ENCODE measurements around the gene TNS3. TPM values are rescaled to one million over a fixed set of nuclear protein-coding genes. Genes with fewer than 3 reads are reported as not detected.

Gene TNS3
- total and polyA plus RNA-seq, 2 donors (not counting 1 experiment from before 2014, with no cell fraction given), result 11.4 to 77.5 TPM

DNA sequence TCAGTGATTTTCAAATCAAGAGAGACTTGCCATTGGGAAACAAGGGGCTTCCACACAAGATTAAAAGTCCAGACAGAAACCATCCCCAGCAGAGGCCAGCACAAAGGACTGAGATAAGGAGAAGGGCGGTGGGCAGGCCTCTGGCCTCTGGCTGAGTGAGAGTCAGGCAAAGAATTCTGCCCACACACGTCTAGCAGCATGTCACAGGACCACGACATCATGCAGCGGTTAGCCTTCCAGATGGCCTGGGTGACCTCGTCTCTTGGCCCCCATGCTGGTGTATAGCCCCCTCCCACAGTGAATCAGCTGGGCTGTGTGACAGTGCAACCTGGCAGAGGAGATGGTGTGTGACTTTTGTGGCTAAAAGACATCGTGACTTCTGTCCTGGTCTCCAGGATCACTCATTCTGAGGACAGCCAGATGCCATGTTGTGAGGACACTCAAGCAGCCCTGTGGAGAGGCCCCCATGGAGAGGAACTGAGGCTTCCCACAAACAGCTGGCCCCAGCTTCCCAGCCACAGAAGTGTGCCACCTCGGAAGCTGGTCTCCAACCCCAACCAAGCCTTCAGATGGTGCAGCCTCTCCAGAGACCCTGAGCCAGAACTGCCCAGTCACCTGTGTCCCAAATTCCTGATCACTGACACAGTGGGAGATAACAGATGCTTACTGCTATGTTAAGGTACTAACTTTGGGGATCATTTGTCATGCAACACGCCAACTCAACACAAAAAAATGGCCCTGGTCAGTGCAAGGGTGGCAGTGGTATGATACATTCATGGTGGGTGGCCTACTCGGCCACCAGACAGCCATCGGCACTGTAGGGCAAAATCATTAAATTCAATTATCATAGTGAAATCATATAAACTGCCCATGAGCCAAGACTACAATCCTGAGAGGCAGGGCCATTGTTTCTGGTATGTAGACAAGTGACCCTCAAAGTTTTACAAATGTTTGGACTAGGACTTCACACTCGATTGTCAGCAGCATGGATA is 73.2 kb downstream of the TNS3 start:
- H3K4me2 ChIP-seq (replicated peaks; ENCODE audit: low read depth, low read length, poor library complexity, severe bottlenecking), result no peak overlapping the region
- DNase-seq (no peak), ATAC-seq (ENCODE audit: low read depth) (no peak)
- no peaks in the 10 kb centered on the region for H3K9me3 Mint-ChIP-seq (ENCODE audit: insufficient read depth)
- no peak for TF ChIP-seq EZH2 (IDR thresholded peaks at IDR 0.05; ENCODE audit: borderline replicate concordance, insufficient read depth, low read depth, low read length, poor library complexity, severe bottlenecking)
- TF ChIP-seq, protein P1, sequence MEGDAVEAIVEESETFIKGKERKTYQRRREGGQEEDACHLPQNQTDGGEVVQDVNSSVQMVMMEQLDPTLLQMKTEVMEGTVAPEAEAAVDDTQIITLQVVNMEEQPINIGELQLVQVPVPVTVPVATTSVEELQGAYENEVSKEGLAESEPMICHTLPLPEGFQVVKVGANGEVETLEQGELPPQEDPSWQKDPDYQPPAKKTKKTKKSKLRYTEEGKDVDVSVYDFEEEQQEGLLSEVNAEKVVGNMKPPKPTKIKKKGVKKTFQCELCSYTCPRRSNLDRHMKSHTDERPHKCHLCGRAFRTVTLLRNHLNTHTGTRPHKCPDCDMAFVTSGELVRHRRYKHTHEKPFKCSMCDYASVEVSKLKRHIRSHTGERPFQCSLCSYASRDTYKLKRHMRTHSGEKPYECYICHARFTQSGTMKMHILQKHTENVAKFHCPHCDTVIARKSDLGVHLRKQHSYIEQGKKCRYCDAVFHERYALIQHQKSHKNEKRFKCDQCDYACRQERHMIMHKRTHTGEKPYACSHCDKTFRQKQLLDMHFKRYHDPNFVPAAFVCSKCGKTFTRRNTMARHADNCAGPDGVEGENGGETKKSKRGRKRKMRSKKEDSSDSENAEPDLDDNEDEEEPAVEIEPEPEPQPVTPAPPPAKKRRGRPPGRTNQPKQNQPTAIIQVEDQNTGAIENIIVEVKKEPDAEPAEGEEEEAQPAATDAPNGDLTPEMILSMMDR (IDR thresholded peaks at IDR 0.05), result no peak
- H3K4me1 ChIP-seq (ENCODE audit: control insufficient read depth in 2 of 2, insufficient read depth in 2 of 2, low read length in 2 of 2), result no peaks in the 10 kb centered on the region
- peaks cover 5% of the 10 kb centered on the region for H3K79me2 ChIP-seq (ENCODE audit: control insufficient read depth, insufficient read depth, low read length)
- H3K27ac Mint-ChIP-seq, result no peak overlapping the region
- H3K4me1 Mint-ChIP-seq, result no peaks in the 10 kb centered on the region
- peaks cover 0 to 15% of the 10 kb centered on the region in 2 experiments for H3K36me3 ChIP-seq (replicated peaks in 1 of 2; ENCODE audit: control extremely low read depth in 1 of 2, control insufficient read depth in 1 of 2, extremely low read depth in 1 of 2, insufficient read depth in 2 of 2, low read length in 1 of 2)
- no peak overlapping the region for H3K27ac ChIP-seq (ENCODE audit: low read length in 2 of 2)
- no peak overlapping the region for H3K4me3 ChIP-seq (ENCODE audit: control extremely low read depth in 1 of 5, extremely low read depth in 1 of 5, insufficient read depth in 1 of 5, low read depth in 2 of 5, low read length in 4 of 5)
- no peaks in the 10 kb centered on the region for H3K27me3 ChIP-seq (replicated peaks in 1 of 4; ENCODE audit: control extremely low read depth in 1 of 4, control insufficient read depth in 3 of 4, insufficient read depth in 4 of 4, low read length in 3 of 4)
- H3K9me3 ChIP-seq (ENCODE audit: control extremely low read depth in 1 of 3, control insufficient read depth in 2 of 3, insufficient read depth in 1 of 3, low read length in 2 of 3), result peaks cover 0 to 14% (median 0%) of the 10 kb centered on the region in 3 donors
- H3K9ac ChIP-seq (ENCODE audit: low read length), result no peak overlapping the region
- intact Hi-C loops (cut with micrococcal nuclease), result no loop called here
- H4K20me1 ChIP-seq (ENCODE audit: control insufficient read depth, insufficient read depth, low read length, poor library complexity, severe bottlenecking), result no peaks in the 10 kb centered on the region
- no peaks in the 10 kb centered on the region for H3K27me3 Mint-ChIP-seq
- H3K4me3 Mint-ChIP-seq, result no peak overlapping the region
- WGBS (ENCODE audit: insufficient coverage), result 98% methylated on average over 8 of the region's 11 CpGs
- CTCF ChIA-PET, result interaction anchor here (1.6 kb wide), 1 partner anchor 9 kb away, joined by 4 read pairs; no protein-coding TSS in a partner anchor
- POLR2A ChIA-PET, result no interaction called here
- no peak overlapping the region for H2AFZ ChIP-seq (ENCODE audit: insufficient read depth, low read depth, low read length, poor library complexity, severe bottlenecking)

DNA sequence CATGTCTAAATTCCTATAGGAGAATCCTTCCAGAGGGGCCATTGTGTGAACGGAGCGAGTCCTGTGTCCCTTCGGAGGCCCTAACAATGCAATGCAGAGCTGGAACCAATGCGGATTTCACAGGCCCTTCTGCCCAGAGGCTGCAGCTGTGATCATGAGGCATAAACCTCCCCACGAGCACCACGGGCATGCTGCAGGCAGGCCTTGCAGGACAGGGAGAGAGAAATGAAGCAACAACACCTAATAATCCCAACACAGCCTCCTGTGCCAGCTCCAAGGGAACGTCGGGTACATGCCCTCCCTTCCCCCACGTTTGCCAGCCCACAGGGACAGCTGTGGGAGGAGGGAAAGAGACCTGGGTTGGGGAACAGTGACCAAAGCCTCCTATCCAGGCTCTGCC is 74.4 kb downstream of the TNS3 start:
- DNase-seq, result no peak
- Mint-ChIP-seq H3K27ac (no peak overlapping the region), H3K4me3 (no peak overlapping the region), H3K27me3 (no peaks in the 10 kb centered on the region), H3K4me1 (peaks cover 4% of the 10 kb centered on the region), H3K9me3 (ENCODE audit: insufficient read depth) (no peaks in the 10 kb centered on the region)
- Histone ChIP-seq H3K4me1 (ENCODE audit: control insufficient read depth in 2 of 2, insufficient read depth in 2 of 2, low read length in 2 of 2) (no peaks in the 10 kb centered on the region), H3K36me3 (replicated peaks in 1 of 2; ENCODE audit: control extremely low read depth in 1 of 2, control insufficient read depth in 1 of 2, extremely low read depth in 1 of 2, insufficient read depth in 2 of 2, low read length in 1 of 2) (peaks cover 0 to 15% of the 10 kb centered on the region in 2 experiments), H3K27me3 (replicated peaks in 1 of 4; ENCODE audit: control extremely low read depth in 1 of 4, control insufficient read depth in 3 of 4, insufficient read depth in 4 of 4, low read length in 3 of 4) (no peaks in the 10 kb centered on the region), H2AFZ (ENCODE audit: insufficient read depth, low read depth, low read length, poor library complexity, severe bottlenecking) (no peak overlapping the region), H3K9ac (ENCODE audit: low read length) (no peak overlapping the region), H3K9me3 (ENCODE audit: control extremely low read depth in 1 of 3, control insufficient read depth in 2 of 3, insufficient read depth in 1 of 3, low read length in 2 of 3) (peaks cover 0 to 14% (median 0%) of the 10 kb centered on the region in 3 donors), H4K20me1 (ENCODE audit: control insufficient read depth, insufficient read depth, low read length, poor library complexity, severe bottlenecking) (no peaks in the 10 kb centered on the region), H3K4me2 (replicated peaks; ENCODE audit: low read depth, low read length, poor library complexity, severe bottlenecking) (no peak overlapping the region), H3K27ac (ENCODE audit: low read length in 2 of 2) (no peak overlapping the region), H3K79me2 (ENCODE audit: control insufficient read depth, insufficient read depth, low read length) (peaks cover 5% of the 10 kb centered on the region), H3K4me3 (ENCODE audit: control extremely low read depth in 1 of 5, extremely low read depth in 1 of 5, insufficient read depth in 1 of 5, low read depth in 2 of 5, low read length in 4 of 5) (no peak overlapping the region)
- CTCF ChIA-PET, result no interaction called here
- TF ChIP-seq, protein P1 (IDR thresholded peaks at IDR 0.05), result no peak
- TF ChIP-seq EZH2 (IDR thresholded peaks at IDR 0.05; ENCODE audit: borderline replicate concordance, insufficient read depth, low read depth, low read length, poor library complexity, severe bottlenecking), result no peak
- ATAC-seq (ENCODE audit: low read depth), result no peak
- 93% methylated on average over 5 of the region's 9 CpGs for WGBS (ENCODE audit: insufficient coverage)
- POLR2A ChIA-PET, result no interaction called here
- intact Hi-C loops (cut with micrococcal nuclease), result no loop called here

Measured in B cell (primary cell).